ENCODE data around the gene CXXC5. TPM values are rescaled to one million over a fixed set of nuclear protein-coding genes. Genes with fewer than 3 reads are reported as not detected.

The CXXC5 gene
- total RNA-seq, 1 experiment from 2014 or later: 57.2 TPM

- ChIA-PET CTCF (no interaction called here), POLR2A (ENCODE audit: low non-redundant PET) (no interaction called here)
- H3K36me3 ChIP-seq (ENCODE audit: insufficient read depth, low read length, poor library complexity, severe bottlenecking): no peaks in the 10 kb centered on the region
- H3K9me3 ChIP-seq (ENCODE audit: low read depth, low read length, poor library complexity, severe bottlenecking): no peaks in the 10 kb centered on the region
- no peak for DNase-seq (ENCODE audit: low spot score)
- peak overlapping the region; percentile 39 for H3K27ac ChIP-seq (ENCODE audit: low read depth, low read length, poor library complexity, severe bottlenecking)
- no peak overlapping the region for H3K4me3 ChIP-seq (ENCODE audit: low read depth, low read length, poor library complexity, severe bottlenecking)
- TF ChIP-seq CTCF (conservative IDR thresholded peaks at IDR 0.05; ENCODE audit: low read depth, low read length) (no peak), EZH2 (IDR thresholded peaks at IDR 0.05; ENCODE audit: borderline replicate concordance, low read depth, low read length, poor library complexity, severe bottlenecking) (no peak)
- no TSS peak for BruUV-seq (replicated peaks)
- intact Hi-C loops (cut with micrococcal nuclease; ENCODE audit: unreplicated experiment): no loop called here
- H3K4me1 ChIP-seq (ENCODE audit: insufficient read depth, low read length, poor library complexity, severe bottlenecking): peaks cover 36% of the 10 kb centered on the region
- H3K27me3 ChIP-seq (replicated peaks; ENCODE audit: insufficient read depth, low read depth, low read length, poor library complexity): no peaks in the 10 kb centered on the region
Measured at GRCh38 chr5:139705191-139705590, 57.0 kb downstream of the CXXC5 start.

GRCh38 chr5:139705655-139706587, 57.8 kb downstream of the CXXC5 start:
- intact Hi-C loops (cut with micrococcal nuclease; ENCODE audit: unreplicated experiment): no loop called here

DNA sequence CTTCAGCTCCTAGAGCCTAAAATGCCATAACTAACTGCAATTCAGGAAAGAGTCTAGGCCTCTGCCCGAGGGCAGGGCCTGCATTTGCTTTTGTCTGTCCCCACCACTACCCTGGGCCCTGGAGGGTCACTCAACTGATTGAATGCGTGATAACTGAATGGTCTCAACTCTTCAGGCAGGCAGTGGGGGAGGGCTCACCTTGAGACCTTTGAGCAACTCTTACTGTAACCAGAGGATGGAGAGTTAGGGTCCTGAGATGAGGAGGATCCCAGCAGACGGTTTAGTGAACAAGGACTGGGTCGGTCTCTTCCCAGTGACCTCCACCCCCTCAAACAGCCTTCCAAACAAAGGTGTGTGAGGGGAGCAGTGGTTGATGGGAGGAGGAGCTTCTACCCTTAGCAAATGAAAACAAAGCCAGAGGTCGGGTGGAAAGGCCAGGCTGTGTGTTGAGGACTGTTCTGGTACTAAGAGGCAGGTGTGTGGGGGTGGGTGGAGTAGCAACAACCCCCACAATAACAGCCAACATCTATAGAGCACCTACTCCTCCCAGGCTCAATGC, 59.4 kb downstream of the CXXC5 start:
- intact Hi-C loops (cut with micrococcal nuclease; ENCODE audit: unreplicated experiment): no loop called here
- H3K4me1 ChIP-seq (ENCODE audit: insufficient read depth, low read length, poor library complexity, severe bottlenecking): peaks cover 39% of the 10 kb centered on the region
- H3K9me3 ChIP-seq (ENCODE audit: low read depth, low read length, poor library complexity, severe bottlenecking): no peaks in the 10 kb centered on the region
- no peak overlapping the region for H3K4me3 ChIP-seq (ENCODE audit: low read depth, low read length, poor library complexity, severe bottlenecking)
- BruUV-seq (replicated peaks): no TSS peak
- TF ChIP-seq CTCF (conservative IDR thresholded peaks at IDR 0.05; ENCODE audit: low read depth, low read length) (no peak), EZH2 (IDR thresholded peaks at IDR 0.05; ENCODE audit: borderline replicate concordance, low read depth, low read length, poor library complexity, severe bottlenecking) (no peak)
- no peaks in the 10 kb centered on the region for H3K27me3 ChIP-seq (replicated peaks; ENCODE audit: insufficient read depth, low read depth, low read length, poor library complexity)
- ChIA-PET POLR2A (ENCODE audit: low non-redundant PET) (no interaction called here), CTCF (no interaction called here)
- no peaks in the 10 kb centered on the region for H3K36me3 ChIP-seq (ENCODE audit: insufficient read depth, low read length, poor library complexity, severe bottlenecking)
- peak overlapping the region; percentile 85 for H3K27ac ChIP-seq (ENCODE audit: low read depth, low read length, poor library complexity, severe bottlenecking)
- DNase-seq (ENCODE audit: low spot score): no peak

More at GRCh38 chr5:139705655-139706587, 57.8 kb downstream of the CXXC5 start:
- no TSS peak for BruUV-seq (replicated peaks)
- DNase-seq (ENCODE audit: low spot score): no peak
- H3K4me3 ChIP-seq (ENCODE audit: low read depth, low read length, poor library complexity, severe bottlenecking): no peak overlapping the region
- H3K9me3 ChIP-seq (ENCODE audit: low read depth, low read length, poor library complexity, severe bottlenecking): no peaks in the 10 kb centered on the region
- ChIA-PET POLR2A (ENCODE audit: low non-redundant PET) (no interaction called here), CTCF (no interaction called here)
- TF ChIP-seq CTCF (conservative IDR thresholded peaks at IDR 0.05; ENCODE audit: low read depth, low read length) (no peak), EZH2 (IDR thresholded peaks at IDR 0.05; ENCODE audit: borderline replicate concordance, low read depth, low read length, poor library complexity, severe bottlenecking) (no peak)
- H3K27ac ChIP-seq (ENCODE audit: low read depth, low read length, poor library complexity, severe bottlenecking): peak overlapping the region; percentile 39
- H3K27me3 ChIP-seq (replicated peaks; ENCODE audit: insufficient read depth, low read depth, low read length, poor library complexity): no peaks in the 10 kb centered on the region
- no peaks in the 10 kb centered on the region for H3K36me3 ChIP-seq (ENCODE audit: insufficient read depth, low read length, poor library complexity, severe bottlenecking)
- H3K4me1 ChIP-seq (ENCODE audit: insufficient read depth, low read length, poor library complexity, severe bottlenecking): peaks cover 38% of the 10 kb centered on the region
